ENCODE measurements around the gene ZMPSTE24.
A peak's percentile ranks its signal among the peaks of the same experiment; 100 is the strongest.

Gene ZMPSTE24

DNA sequence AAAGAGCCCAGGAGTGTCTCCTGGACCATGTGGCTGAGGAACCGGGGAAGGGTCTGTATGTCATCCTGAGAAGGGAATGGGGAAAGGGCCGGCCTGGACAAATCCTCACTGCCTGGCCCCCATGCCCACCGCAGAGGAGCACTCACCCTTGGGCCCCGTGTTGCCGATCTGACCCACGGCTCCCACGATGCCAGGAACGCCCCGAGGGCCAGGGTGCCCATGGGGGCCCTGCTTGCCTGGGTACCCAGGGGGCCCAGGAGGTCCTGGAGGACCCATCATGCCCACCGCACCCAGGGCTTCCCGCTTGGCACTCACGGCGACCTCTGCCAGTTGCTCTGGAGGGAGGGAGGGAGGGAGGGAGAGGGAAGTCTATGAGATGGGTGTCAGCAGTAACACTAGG is 44.4 kb downstream of the ZMPSTE24 start:
- Histone ChIP-seq H3K36me3 (replicated peaks; ENCODE audit: low read depth, low read length) (peaks cover 2% of the 10 kb centered on the region), H3K27me3 (ENCODE audit: low read depth, low read length) (no peaks in the 10 kb centered on the region), H4K20me1 (ENCODE audit: insufficient read depth, low read length) (no peaks in the 10 kb centered on the region), H3K27ac (ENCODE audit: low read length) (no peak overlapping the region), H2AFZ (ENCODE audit: low read depth, low read length) (no peak overlapping the region), H3K79me2 (ENCODE audit: low read length) (no peaks in the 10 kb centered on the region), H3K4me2 (ENCODE audit: low read length) (no peak overlapping the region), H3K4me1 (ENCODE audit: low read length) (no peaks in the 10 kb centered on the region), H3K4me3 (ENCODE audit: low read length) (no peak overlapping the region), H3K9me3 (ENCODE audit: insufficient read depth, low read length) (no peaks in the 10 kb centered on the region), H3K9ac (ENCODE audit: low read length) (no peak overlapping the region)
- TF ChIP-seq, protein P1, sequence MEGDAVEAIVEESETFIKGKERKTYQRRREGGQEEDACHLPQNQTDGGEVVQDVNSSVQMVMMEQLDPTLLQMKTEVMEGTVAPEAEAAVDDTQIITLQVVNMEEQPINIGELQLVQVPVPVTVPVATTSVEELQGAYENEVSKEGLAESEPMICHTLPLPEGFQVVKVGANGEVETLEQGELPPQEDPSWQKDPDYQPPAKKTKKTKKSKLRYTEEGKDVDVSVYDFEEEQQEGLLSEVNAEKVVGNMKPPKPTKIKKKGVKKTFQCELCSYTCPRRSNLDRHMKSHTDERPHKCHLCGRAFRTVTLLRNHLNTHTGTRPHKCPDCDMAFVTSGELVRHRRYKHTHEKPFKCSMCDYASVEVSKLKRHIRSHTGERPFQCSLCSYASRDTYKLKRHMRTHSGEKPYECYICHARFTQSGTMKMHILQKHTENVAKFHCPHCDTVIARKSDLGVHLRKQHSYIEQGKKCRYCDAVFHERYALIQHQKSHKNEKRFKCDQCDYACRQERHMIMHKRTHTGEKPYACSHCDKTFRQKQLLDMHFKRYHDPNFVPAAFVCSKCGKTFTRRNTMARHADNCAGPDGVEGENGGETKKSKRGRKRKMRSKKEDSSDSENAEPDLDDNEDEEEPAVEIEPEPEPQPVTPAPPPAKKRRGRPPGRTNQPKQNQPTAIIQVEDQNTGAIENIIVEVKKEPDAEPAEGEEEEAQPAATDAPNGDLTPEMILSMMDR (IDR thresholded peaks at IDR 0.05; ENCODE audit: low read depth, low read length): no peak
- TF ChIP-seq EZH2phosphoT487 (IDR thresholded peaks at IDR 0.05; ENCODE audit: low read depth): no peak

DNA sequence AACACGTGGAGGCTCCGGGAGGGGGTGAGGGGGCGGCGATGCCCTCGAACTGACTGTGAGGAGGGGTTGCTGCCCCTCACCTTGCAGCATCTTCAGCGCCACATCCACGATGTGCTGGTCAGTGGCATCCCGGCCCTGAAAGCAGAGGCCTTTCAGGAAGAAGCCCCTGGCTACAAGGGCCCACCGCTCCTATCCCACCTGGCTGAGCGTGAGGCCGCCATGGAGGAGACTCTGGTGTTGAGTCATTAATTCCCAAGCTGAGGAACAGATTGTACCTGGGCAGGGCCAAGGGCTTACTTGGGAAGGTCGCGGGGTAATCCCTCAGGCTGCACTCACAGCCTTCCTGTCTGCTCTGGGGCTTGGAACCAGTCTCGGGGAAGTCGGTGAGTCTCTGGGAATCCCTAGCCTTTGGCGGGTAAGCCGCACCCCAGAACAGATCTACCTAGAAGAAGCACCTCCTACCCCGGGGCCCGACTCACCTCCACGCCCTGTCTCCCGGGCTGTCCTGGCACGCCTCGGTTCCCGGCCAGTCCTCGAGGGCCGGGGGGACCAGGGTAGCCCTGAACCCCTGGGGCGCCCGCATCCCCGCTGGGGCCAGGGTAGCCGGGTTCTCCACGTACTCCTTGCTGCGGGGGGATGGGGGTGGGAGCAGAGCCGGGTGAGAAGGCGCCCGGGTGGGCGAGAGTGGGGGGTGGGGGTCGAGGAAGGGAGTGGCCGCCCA is 45.2 kb downstream of the ZMPSTE24 start:
- H3K4me2 ChIP-seq (ENCODE audit: low read length): no peak overlapping the region
- H3K27me3 ChIP-seq (ENCODE audit: low read depth, low read length): no peaks in the 10 kb centered on the region
- no peak overlapping the region for H3K27ac ChIP-seq (ENCODE audit: low read length)
- H3K9ac ChIP-seq (ENCODE audit: low read length): no peak overlapping the region
- no peak for TF ChIP-seq EZH2phosphoT487 (IDR thresholded peaks at IDR 0.05; ENCODE audit: low read depth)
- TF ChIP-seq, protein P1 (IDR thresholded peaks at IDR 0.05; ENCODE audit: low read depth, low read length): no peak
- H3K9me3 ChIP-seq (ENCODE audit: insufficient read depth, low read length): no peaks in the 10 kb centered on the region
- no peak overlapping the region for H2AFZ ChIP-seq (ENCODE audit: low read depth, low read length)
- no peaks in the 10 kb centered on the region for H3K79me2 ChIP-seq (ENCODE audit: low read length)
- no peaks in the 10 kb centered on the region for H3K4me1 ChIP-seq (ENCODE audit: low read length)
- peaks cover 2% of the 10 kb centered on the region for H3K36me3 ChIP-seq (replicated peaks; ENCODE audit: low read depth, low read length)
- H4K20me1 ChIP-seq (ENCODE audit: insufficient read depth, low read length): no peaks in the 10 kb centered on the region
- no peak overlapping the region for H3K4me3 ChIP-seq (ENCODE audit: low read length)

DNA sequence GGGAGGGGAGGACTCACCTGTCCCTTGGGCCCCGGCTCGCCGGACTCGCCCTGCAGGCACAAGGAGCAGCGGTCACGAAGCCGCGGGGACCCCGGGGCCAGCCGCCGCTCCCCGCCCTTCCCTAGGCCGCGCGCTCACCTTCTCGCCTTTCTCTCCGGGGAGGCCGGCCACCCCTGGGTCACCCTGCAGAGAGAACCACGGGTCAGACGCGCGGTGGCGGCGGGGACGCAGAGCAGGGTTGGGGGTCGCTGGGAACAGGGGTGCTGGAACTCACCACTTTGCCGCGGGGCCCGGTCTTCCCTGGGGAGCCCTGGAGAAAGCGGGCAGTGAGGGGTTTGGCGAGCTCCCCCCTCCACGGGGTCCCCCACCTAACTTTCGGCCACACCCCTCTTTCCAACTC is 45.8 kb downstream of the ZMPSTE24 start:
- Histone ChIP-seq H3K27ac (ENCODE audit: low read length) (no peak overlapping the region), H3K9me3 (ENCODE audit: insufficient read depth, low read length) (no peaks in the 10 kb centered on the region), H4K20me1 (ENCODE audit: insufficient read depth, low read length) (no peaks in the 10 kb centered on the region), H3K79me2 (ENCODE audit: low read length) (no peaks in the 10 kb centered on the region), H3K27me3 (ENCODE audit: low read depth, low read length) (no peaks in the 10 kb centered on the region), H3K4me1 (ENCODE audit: low read length) (no peaks in the 10 kb centered on the region), H3K4me3 (ENCODE audit: low read length) (no peak overlapping the region), H3K4me2 (ENCODE audit: low read length) (no peak overlapping the region), H2AFZ (ENCODE audit: low read depth, low read length) (no peak overlapping the region), H3K9ac (ENCODE audit: low read length) (no peak overlapping the region), H3K36me3 (replicated peaks; ENCODE audit: low read depth, low read length) (peaks cover 2% of the 10 kb centered on the region)
- TF ChIP-seq, protein P1 (IDR thresholded peaks at IDR 0.05; ENCODE audit: low read depth, low read length): no peak
- no peak for TF ChIP-seq EZH2phosphoT487 (IDR thresholded peaks at IDR 0.05; ENCODE audit: low read depth)

DNA sequence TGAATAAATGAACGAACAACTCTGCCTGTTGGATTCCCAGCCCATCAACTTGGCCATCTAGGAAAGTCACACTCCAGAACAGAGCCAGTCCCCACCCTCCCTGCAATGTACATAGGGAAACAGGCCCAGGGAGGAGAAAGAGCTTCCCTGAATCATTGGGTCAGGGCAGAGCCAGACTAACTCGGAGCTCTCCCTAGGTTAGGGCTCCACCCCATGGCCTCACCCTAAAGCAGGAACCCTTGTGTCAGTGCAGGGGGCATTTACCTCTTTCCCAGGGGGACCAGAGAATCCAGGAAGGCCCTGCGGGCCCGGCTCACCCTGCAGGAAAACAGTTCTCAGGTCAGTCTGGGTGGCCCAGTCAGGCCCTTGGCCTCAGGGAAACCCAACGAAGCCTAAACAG is 47.4 kb downstream of the ZMPSTE24 start:
- H4K20me1 ChIP-seq (ENCODE audit: insufficient read depth, low read length): no peaks in the 10 kb centered on the region
- H3K4me2 ChIP-seq (ENCODE audit: low read length): no peak overlapping the region
- no peak overlapping the region for H2AFZ ChIP-seq (ENCODE audit: low read depth, low read length)
- peaks cover 2% of the 10 kb centered on the region for H3K36me3 ChIP-seq (replicated peaks; ENCODE audit: low read depth, low read length)
- no peak overlapping the region for H3K27ac ChIP-seq (ENCODE audit: low read length)
- no peaks in the 10 kb centered on the region for H3K27me3 ChIP-seq (ENCODE audit: low read depth, low read length)
- H3K9ac ChIP-seq (ENCODE audit: low read length): no peak overlapping the region
- no peaks in the 10 kb centered on the region for H3K79me2 ChIP-seq (ENCODE audit: low read length)
- TF ChIP-seq EZH2phosphoT487 (IDR thresholded peaks at IDR 0.05; ENCODE audit: low read depth): no peak
- TF ChIP-seq, protein P1 (IDR thresholded peaks at IDR 0.05; ENCODE audit: low read depth, low read length): peak; percentile 15; the same call in 1 of the 2 replicates
- H3K4me3 ChIP-seq (ENCODE audit: low read length): no peak overlapping the region
- no peaks in the 10 kb centered on the region for H3K4me1 ChIP-seq (ENCODE audit: low read length)
- H3K9me3 ChIP-seq (ENCODE audit: insufficient read depth, low read length): no peaks in the 10 kb centered on the region

Measured in OCI-LY3 (cell line).